NCI-H2227 treated with DMSO at 0.1 percent for 48 hours (cell line): ENCODE measurements around the gene FOXD2.
A peak's percentile ranks its signal among the peaks of the same experiment; 100 is the strongest.

ENCODE experiments used
- DNase-seq: peaks from one replicate; lab custom pipeline; 2025; lab: John Stamatoyannopoulos, UW

FOXD2 gene

GRCh38 chr1:47437447-47438164 lies at the start of gene FOXD2:
FOXD2 (plus strand) TSS chr1:47438044; CDS start chr1:47438136, 92 bp downstream.
- DNase-seq: peak; percentile 95

GRCh38 chr1:47388891-47389238 lies 49.0 kb upstream of the FOXD2 start:
- DNase-seq: peak; percentile 76

- no peak for DNase-seq
Measured at GRCh38 chr1:47389731-47390130, 48.1 kb upstream of the FOXD2 start.

- no peak for DNase-seq
Measured at GRCh38 chr1:47390843-47391242, 47.0 kb upstream of the FOXD2 start.

- no peak for DNase-seq
Measured at GRCh38 chr1:47393141-47393540, 44.7 kb upstream of the FOXD2 start.

GRCh38 chr1:47395433-47395832 lies 42.4 kb upstream of the FOXD2 start:
- DNase-seq: no peak

GRCh38 chr1:47396671-47397196 lies 41.1 kb upstream of the FOXD2 start:
- no peak for DNase-seq

GRCh38 chr1:47399138-47399845 lies 38.6 kb upstream of the FOXD2 start:
- DNase-seq: no peak

- no peak for DNase-seq
Measured at GRCh38 chr1:47399846-47400155, 38.0 kb upstream of the FOXD2 start.

- DNase-seq: no peak
Measured at GRCh38 chr1:47401761-47402160, 36.1 kb upstream of the FOXD2 start.

GRCh38 chr1:47402591-47402990 lies 35.3 kb upstream of the FOXD2 start:
- no peak for DNase-seq

- no peak for DNase-seq
Measured at GRCh38 chr1:47403321-47403910, 34.4 kb upstream of the FOXD2 start.

- DNase-seq: no peak
Measured at GRCh38 chr1:47405697-47406096, 32.1 kb upstream of the FOXD2 start.

GRCh38 chr1:47406966-47407365 lies 30.9 kb upstream of the FOXD2 start:
- DNase-seq: no peak

- DNase-seq: no peak
Measured at GRCh38 chr1:47407481-47407880, 30.4 kb upstream of the FOXD2 start.

GRCh38 chr1:47409311-47410067 lies 28.4 kb upstream of the FOXD2 start:
- no peak for DNase-seq

GRCh38 chr1:47410068-47410455 lies 27.8 kb upstream of the FOXD2 start:
- DNase-seq: no peak

- DNase-seq: no peak
Measured at GRCh38 chr1:47411436-47411835, 26.4 kb upstream of the FOXD2 start.

- no peak for DNase-seq
Measured at GRCh38 chr1:47412437-47412836, 25.4 kb upstream of the FOXD2 start.

- no peak for DNase-seq
Measured at GRCh38 chr1:47415728-47416318, 22.0 kb upstream of the FOXD2 start, which contains the start of gene FOXE3. FOXE3 (plus strand) TSS chr1:47416285; CDS start chr1:47416316, 31 bp downstream.

GRCh38 chr1:47416319-47417169 lies 21.3 kb upstream of the FOXD2 start:
- DNase-seq: peak; percentile 58
